OCI-LY1 (cell line): ENCODE measurements around the gene GALNT17.

Experiments used
- EZH2 ChIP-seq: fragments of 200-600 bp; sonication (generic), shearing (Covaris generic); IDR thresholded peaks from 2 replicates; pipeline ENCODE4 v1.8.0; 2017; ENCODE audit warnings: borderline replicate concordance, mixed run types, mild to moderate bottlenecking, antibody characterized with exemption, low read length, moderate library complexity, mixed read lengths
- TF ChIP-seq, protein P1 (sequence below): fragments of 200-600 bp; sonication (generic), shearing (Covaris generic); IDR thresholded peaks from 2 replicates; pipeline ENCODE4 v1.5.1; 2017; ENCODE audit warnings: mild to moderate bottlenecking, antibody characterized with exemption, low read length, moderate library complexity, mixed read lengths

DNA sequence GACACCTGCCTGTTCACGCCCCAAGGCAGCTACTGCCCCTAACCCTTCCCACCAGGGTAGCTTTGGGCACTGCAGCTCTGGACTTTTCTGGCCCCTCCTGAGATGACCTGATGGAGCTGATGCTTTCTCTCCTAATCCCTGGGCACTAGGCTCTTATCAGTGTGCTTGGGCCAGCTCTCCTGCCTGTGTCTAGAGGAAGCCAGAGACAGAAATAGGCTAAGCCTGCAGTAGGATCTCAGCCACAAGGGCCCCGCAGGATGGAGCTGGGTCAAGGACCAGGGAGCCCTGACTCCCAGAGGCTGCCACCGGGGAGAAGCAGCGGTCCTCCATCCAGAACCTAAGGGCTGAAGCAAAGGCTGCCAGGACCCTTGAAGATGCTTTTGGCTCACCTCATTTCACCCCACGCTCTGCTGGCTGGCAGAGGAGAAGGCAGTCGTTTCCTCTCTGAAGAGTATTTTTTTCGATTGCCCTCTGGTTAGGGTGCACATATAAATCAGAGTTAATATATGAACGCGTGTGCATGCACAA, 580.8 kb downstream of the GALNT17 start:
- no peak for TF ChIP-seq EZH2
- TF ChIP-seq, protein P1, sequence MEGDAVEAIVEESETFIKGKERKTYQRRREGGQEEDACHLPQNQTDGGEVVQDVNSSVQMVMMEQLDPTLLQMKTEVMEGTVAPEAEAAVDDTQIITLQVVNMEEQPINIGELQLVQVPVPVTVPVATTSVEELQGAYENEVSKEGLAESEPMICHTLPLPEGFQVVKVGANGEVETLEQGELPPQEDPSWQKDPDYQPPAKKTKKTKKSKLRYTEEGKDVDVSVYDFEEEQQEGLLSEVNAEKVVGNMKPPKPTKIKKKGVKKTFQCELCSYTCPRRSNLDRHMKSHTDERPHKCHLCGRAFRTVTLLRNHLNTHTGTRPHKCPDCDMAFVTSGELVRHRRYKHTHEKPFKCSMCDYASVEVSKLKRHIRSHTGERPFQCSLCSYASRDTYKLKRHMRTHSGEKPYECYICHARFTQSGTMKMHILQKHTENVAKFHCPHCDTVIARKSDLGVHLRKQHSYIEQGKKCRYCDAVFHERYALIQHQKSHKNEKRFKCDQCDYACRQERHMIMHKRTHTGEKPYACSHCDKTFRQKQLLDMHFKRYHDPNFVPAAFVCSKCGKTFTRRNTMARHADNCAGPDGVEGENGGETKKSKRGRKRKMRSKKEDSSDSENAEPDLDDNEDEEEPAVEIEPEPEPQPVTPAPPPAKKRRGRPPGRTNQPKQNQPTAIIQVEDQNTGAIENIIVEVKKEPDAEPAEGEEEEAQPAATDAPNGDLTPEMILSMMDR, result no peak
